Stimulated activated CD4-positive, alpha-beta T cell treated with anti-CD3 and anti-CD28 coated beads, Interleukin-1b, Interleukin-23, amount 100 ng/mL, for 1 hour (primary cell): ENCODE results near the gene KRT32.
"Not testable (repeated sequence)": the region's sequence is repeated elsewhere in the genome, so short reads cannot be mapped to it uniquely, and the experiment has no call there.

Experiments used
- DNase-seq, 2 donors: peaks; one replicate each; pipeline ENCODE4 v3.0.0-alpha.2; 2020; ENCODE audit warnings: low read depth in 2 of 2

Gene KRT32

GRCh38 chr17:41429667-41430066 lies 37.5 kb downstream of the KRT32 start:
- no peak for DNase-seq

GRCh38 chr17:41428591-41429291 lies 38.4 kb downstream of the KRT32 start:
- no peak for DNase-seq

- DNase-seq, result no peak
These were observed 43.0 kb downstream of the KRT32 start, which contains the start of gene KRT37 for GRCh38 chr17:41424111-41424635. KRT37 (minus strand) TSS chr17:41424585; CDS start chr17:41424523, 62 bp downstream.

GRCh38 chr17:41422586-41422985 lies 44.6 kb downstream of the KRT32 start:
- DNase-seq, result not testable (repeated sequence)

- no peak for DNase-seq
These were observed 45.6 kb downstream of the KRT32 start for GRCh38 chr17:41421617-41422016.

GRCh38 chr17:41421116-41421515 lies 46.1 kb downstream of the KRT32 start:
- no peak for DNase-seq

GRCh38 chr17:41420134-41420533 lies 47.1 kb downstream of the KRT32 start:
- DNase-seq, result no peak

GRCh38 chr17:41419716-41420115 lies 47.5 kb downstream of the KRT32 start:
- DNase-seq, result no peak

- no peak for DNase-seq
These were observed 48.9 kb downstream of the KRT32 start for GRCh38 chr17:41418116-41418860.

- DNase-seq, result no peak
These were observed 49.6 kb downstream of the KRT32 start for GRCh38 chr17:41417576-41418015.

GRCh38 chr17:41417127-41417526 lies 50.1 kb downstream of the KRT32 start:
- DNase-seq, result no peak

GRCh38 chr17:41416479-41416878 lies 50.7 kb downstream of the KRT32 start:
- no peak for DNase-seq

- no peak for DNase-seq
These were observed 51.3 kb downstream of the KRT32 start for GRCh38 chr17:41415833-41416335.

GRCh38 chr17:41415411-41415810 lies 51.8 kb downstream of the KRT32 start:
- DNase-seq, result no peak

- DNase-seq, result no peak
These were observed 53.2 kb downstream of the KRT32 start for GRCh38 chr17:41413982-41414381.

- no peak for DNase-seq
These were observed 53.7 kb downstream of the KRT32 start for GRCh38 chr17:41413353-41413957.

- DNase-seq, result no peak
These were observed 55.9 kb downstream of the KRT32 start for GRCh38 chr17:41411072-41411840.
